ENCODE results near the gene RAB3GAP2.
"Not testable (repeated sequence)": the region's sequence is repeated elsewhere in the genome, so short reads cannot be mapped to it uniquely, and the experiment has no call there.

RAB3GAP2 gene

DNA sequence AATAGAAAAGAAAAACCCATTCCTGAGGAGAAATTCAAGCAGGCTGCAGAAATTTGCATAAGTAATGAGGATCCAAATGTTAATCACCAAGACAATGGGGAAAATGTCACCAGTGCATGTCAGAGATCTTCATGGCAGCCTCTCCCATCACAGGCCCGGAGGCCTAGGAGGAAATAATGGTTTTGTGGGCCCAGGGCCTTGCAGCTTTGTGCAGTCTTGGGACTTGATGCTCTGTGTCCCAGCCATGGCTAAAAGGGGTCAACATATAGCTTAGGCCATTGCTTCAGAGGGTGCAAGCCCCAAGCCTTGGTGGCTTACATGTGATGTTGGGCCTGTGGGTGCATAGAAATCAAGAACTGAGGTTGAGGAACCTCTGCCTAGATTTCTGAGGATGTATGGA, 22.7 kb downstream of the RAB3GAP2 start:
- H3K9me3 ChIP-seq = peaks cover 3% of the 10 kb centered on the region; the same call in 1 of the 2 replicates
- H3K4me3 ChIP-seq (ENCODE audit: low read depth, low read length) = no peak overlapping the region
- H3K36me3 ChIP-seq = peaks cover 11% of the 10 kb centered on the region
- no peaks in the 10 kb centered on the region for H3K27me3 ChIP-seq
- no peak for TF ChIP-seq CTCF (IDR thresholded peaks at IDR 0.05; ENCODE audit: low read depth, low read length)
- no peak for DNase-seq
- no peaks in the 10 kb centered on the region for H3K4me1 ChIP-seq

- H3K4me1 ChIP-seq; DNase-seq; H3K9me3 ChIP-seq; H3K27me3 ChIP-seq; H3K4me3 ChIP-seq (ENCODE audit: low read depth, low read length): not testable (repeated sequence)
- peaks cover 11% of the 10 kb centered on the region for H3K36me3 ChIP-seq
These were observed 23.5 kb downstream of the RAB3GAP2 start for GRCh38 chr1:220248715-220249265.

- DNase-seq; H3K4me3 ChIP-seq (ENCODE audit: low read depth, low read length); H3K36me3 ChIP-seq; H3K4me1 ChIP-seq; H3K9me3 ChIP-seq; H3K27me3 ChIP-seq: not testable (repeated sequence)
These were observed 26.4 kb downstream of the RAB3GAP2 start for GRCh38 chr1:220245900-220246299.

DNA sequence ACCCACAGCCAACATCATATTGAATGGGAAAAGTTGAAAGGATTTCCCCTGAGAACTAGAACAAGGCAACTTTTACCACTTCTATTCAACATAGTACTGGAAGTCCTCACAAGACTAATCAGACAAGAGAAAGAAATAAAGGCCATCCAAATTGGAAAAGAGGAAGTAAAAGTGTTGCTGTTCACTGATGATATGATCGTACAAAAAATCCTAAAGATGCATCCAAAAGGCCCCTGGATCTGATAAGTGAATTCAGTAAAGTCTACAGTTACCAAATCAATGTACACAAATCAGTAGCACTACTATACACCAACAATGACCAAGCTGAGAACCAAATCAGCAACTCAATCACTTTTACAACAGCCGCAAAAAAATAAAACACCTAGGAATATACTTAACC, 28.3 kb downstream of the RAB3GAP2 start:
- no peak overlapping the region for H3K4me3 ChIP-seq (ENCODE audit: low read depth, low read length)
- DNase-seq = no peak
- no peaks in the 10 kb centered on the region for H3K27me3 ChIP-seq
- no peaks in the 10 kb centered on the region for H3K4me1 ChIP-seq
- 0 out of 2 replicates have a peak, but pooled peaks cover 3% of the 10 kb centered on the region for H3K9me3 ChIP-seq
- TF ChIP-seq CTCF (IDR thresholded peaks at IDR 0.05; ENCODE audit: low read depth, low read length) = no peak
- H3K36me3 ChIP-seq = no peaks in the 10 kb centered on the region

DNA sequence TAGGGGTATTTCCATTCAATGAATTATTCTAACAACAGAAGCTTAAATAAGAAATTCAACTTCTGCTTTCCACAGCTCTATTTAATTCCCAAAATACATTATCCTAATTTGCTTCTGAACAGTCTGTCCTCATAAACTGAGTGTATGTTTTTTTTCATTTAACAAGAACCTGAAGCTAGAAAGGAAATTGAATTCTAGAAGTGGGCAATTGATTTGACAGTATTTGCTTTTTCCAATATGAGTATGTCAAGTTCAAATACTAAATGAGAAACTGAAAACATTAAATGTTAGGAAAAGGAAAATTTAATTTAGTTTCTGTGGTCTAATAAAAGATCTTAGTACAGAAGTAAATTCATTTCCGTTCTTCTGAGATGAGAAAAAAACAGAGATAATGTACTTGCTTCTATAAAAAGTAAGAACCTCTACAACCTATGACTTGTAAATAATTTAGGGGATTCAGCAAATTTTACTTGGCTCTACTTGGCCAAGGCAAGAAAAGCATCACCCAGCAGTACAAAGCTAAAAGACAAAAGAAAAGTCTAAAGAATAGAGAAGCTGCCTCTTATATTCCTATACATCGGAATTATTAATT, 31.1 kb downstream of the RAB3GAP2 start:
- no peaks in the 10 kb centered on the region for H3K9me3 ChIP-seq
- no peak overlapping the region for H3K4me3 ChIP-seq (ENCODE audit: low read depth, low read length)
- no peak for TF ChIP-seq CTCF (IDR thresholded peaks at IDR 0.05; ENCODE audit: low read depth, low read length)
- H3K4me1 ChIP-seq = no peaks in the 10 kb centered on the region
- no peak for DNase-seq
- H3K36me3 ChIP-seq = no peaks in the 10 kb centered on the region
- H3K27me3 ChIP-seq = no peaks in the 10 kb centered on the region

GRCh38 chr1:220239966-220240365, 32.3 kb downstream of the RAB3GAP2 start:
- no peak for TF ChIP-seq CTCF (IDR thresholded peaks at IDR 0.05; ENCODE audit: low read depth, low read length)
- Histone ChIP-seq H3K36me3 (no peaks in the 10 kb centered on the region), H3K9me3 (no peaks in the 10 kb centered on the region), H3K4me1 (no peaks in the 10 kb centered on the region), H3K4me3 (ENCODE audit: low read depth, low read length) (no peak overlapping the region), H3K27me3 (no peaks in the 10 kb centered on the region)
- DNase-seq = no peak

- Histone ChIP-seq H3K4me1 (no peaks in the 10 kb centered on the region), H3K9me3 (no peaks in the 10 kb centered on the region), H3K27me3 (no peaks in the 10 kb centered on the region), H3K4me3 (ENCODE audit: low read depth, low read length) (no peak overlapping the region), H3K36me3 (no peaks in the 10 kb centered on the region)
- no peak for DNase-seq
- no peak for TF ChIP-seq CTCF (IDR thresholded peaks at IDR 0.05; ENCODE audit: low read depth, low read length)
These were observed 33.0 kb downstream of the RAB3GAP2 start for GRCh38 chr1:220239213-220239612.

DNA sequence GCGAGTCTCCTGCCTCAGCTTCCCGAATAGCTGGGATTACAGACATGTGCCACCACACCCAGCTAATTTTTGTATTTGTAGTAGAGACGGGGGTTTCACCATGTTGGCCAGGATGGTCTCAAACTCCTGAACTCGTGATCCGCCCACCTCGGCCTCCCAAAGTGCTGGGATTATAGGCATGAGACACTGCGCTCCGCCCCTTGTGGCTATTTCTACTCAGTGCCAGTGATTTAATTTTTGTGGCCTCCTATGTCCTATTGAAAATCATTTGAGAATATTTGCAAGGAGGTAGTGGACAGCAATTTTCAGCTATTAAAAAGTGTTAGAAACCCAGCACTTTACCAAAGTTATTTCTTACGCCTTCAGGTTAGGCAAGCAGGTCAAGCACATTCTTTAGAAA, 36.0 kb downstream of the RAB3GAP2 start:
- not testable (repeated sequence) for H3K4me1 ChIP-seq; H3K4me3 ChIP-seq (ENCODE audit: low read depth, low read length); DNase-seq; H3K27me3 ChIP-seq; H3K36me3 ChIP-seq; H3K9me3 ChIP-seq

All from BE2C (cell line).